Suppressor macrophage treated with lipopolysaccharide for 1 hour (primary cell): ENCODE data around the gene SLC66A1.

Source experiments
- DNase-seq, 3 donors: peaks; one replicate each; pipeline ENCODE4 v3.0.0-alpha.2; 2020 to 2022

Gene SLC66A1

DNA sequence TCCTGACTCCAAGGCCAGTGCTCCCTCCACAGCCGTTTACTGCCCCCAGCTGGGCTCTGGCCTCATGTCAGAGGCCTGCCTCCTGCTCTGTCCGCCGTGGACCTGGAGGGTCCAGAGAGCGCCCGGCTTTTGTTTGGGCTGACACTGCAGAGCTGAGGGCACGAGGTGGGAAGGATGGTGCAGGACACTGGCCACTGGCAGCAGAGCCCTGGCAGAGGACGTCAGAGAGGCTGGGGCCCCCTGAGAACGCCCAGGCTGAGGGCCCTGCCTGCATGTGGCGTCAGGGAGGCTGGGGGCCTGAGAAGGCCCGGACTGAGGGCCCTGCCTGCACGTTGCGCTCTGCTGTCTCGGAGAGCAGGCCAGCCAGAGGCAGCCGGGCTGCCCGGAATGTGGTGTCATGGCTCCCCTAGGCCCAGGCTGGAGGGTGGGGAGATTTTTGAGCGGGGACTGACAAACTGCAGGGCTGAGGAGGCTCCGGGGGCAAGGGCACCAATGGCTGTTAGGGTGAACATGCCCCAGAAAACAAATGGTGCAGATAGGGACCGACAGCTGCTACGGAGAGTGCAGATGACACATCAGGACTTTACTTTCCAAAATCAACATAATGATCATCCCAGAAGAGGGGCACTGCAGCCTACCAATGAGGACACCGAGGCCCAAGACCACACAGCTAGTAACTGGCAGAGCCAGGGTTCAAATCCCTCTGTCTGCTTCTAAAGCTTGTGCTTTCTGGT, 31.7 kb downstream of the SLC66A1 start:
- DNase-seq, result no peak

GRCh38 chr1:19344372-19344810, 32.3 kb downstream of the SLC66A1 start:
- DNase-seq, result peak; percentile 31 to 64 (median 32)

DNA sequence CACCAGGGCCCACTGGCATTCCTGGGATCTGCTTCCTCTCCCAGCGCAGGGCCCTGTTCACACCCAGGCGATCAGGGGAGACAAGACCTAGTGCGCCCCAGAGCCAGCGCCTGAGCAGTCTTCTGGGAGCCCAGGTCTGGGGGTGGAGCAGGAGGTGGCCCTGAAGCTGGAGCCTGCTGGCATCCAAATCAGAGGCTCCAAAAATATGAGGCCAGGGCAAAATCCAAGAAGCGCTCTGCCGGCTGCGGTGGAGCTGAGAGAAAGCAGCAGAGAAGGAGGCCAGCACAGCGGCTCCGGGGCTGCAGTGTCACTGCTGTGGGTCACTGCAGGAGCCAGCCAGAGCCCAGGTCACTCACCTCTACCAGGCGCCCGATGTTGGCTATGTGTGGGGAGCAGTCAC, 32.7 kb downstream of the SLC66A1 start:
- no peak for DNase-seq

GRCh38 chr1:19345391-19345790, 33.3 kb downstream of the SLC66A1 start:
- DNase-seq, result no peak

DNA sequence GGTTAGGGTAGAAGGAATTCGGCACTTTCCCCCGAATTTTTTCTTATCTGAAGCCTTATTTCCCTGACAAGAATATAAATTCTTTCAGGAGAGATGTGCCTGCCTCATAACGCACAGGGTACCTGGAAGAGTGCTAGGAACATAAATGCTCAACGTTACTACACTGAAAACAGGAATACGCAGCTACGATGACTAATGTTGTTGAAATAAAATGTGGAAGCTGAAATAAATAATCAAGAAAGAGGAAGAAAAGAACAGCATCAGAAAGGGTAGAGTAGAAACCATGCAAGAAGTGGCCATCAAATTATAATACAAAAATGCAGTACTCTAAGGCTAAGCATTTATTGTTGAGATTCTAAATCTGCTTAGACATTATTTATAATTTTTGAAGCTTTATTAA, 33.9 kb downstream of the SLC66A1 start:
- peak; percentile 30 to 69 (median 53) for DNase-seq

DNA sequence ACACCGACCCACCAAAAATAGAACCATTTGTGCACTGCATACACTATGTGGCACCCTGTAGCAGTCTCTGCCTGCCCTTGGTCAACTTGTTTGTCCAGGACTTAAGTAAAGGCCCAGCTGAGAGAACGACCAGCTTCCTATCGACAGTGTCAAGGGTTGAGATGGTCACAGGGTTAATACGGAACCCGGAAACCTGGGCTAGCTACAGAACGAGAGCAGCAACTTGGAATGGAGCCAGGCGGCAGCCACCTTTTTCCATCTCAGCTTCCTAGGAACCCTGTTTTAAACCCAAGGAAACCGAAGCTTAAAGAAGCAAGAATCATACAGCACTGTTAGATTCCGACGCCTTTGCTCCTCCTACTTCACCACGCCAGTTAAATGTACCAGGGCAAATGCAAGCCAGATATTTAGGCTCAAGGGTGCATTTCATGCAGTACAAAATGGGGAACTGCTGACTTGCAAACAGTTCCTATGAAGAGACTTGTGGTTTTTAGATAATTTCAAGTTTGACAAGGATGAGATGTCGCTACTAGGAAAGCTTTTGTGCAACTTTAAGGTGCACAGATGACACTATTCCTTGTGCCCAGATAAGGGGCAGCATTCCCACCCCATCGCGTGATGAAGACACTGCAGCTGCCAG, 35.5 kb downstream of the SLC66A1 start:
- peak in 1 of 3 donors; percentile 18 for DNase-seq

GRCh38 chr1:19348441-19349198, 36.5 kb downstream of the SLC66A1 start:
- no peak for DNase-seq

DNA sequence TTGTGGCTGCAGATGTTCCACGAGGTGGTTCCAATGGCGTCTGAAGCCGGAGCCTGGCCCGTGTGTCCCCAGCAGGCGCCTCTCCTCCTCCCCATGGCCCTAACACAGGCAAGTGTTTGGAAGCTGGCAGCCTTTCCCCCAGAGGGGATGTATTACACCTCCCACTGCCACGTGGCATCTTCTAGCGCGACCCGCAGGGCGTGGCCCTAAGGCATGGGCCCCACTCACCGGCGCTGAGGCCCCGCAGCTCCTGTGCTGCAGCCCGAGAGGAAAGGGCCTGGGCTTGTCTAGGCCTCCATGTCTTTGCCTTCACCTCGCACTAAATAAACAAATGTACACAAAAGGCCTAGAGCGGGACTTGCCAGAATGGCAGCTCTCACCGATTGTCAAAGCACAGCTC, 37.9 kb downstream of the SLC66A1 start:
- no peak for DNase-seq

GRCh38 chr1:19350566-19350965, 38.4 kb downstream of the SLC66A1 start:
- DNase-seq, result no peak

- DNase-seq, result no peak
Observed at GRCh38 chr1:19351873-19352272, 39.7 kb downstream of the SLC66A1 start.

- no peak for DNase-seq
Observed at GRCh38 chr1:19352839-19353238, 40.7 kb downstream of the SLC66A1 start.

- DNase-seq, result no peak
Observed at GRCh38 chr1:19353596-19353995, 41.5 kb downstream of the SLC66A1 start.

GRCh38 chr1:19354531-19354981, 42.4 kb downstream of the SLC66A1 start:
- DNase-seq, result no peak

DNA sequence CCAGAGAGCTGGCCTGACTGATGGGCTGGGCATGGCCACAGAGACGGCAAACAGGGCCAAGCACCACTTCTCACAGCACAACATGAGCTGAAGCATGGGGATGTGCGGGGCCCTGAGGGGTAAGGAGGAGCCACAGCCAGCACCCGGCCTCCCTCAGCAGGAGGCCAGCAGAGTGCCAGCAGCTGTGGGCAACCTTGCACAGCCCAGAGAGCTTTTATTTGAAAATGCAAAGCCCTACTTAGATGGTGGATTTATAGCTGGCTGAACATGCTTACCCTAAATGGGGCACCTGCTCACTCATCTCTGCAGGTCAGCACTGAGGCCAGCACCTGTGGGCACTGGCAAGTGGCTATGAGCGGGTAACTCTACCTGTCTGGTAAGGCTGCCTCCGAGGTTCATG, 44.1 kb downstream of the SLC66A1 start:
- no peak for DNase-seq

DNA sequence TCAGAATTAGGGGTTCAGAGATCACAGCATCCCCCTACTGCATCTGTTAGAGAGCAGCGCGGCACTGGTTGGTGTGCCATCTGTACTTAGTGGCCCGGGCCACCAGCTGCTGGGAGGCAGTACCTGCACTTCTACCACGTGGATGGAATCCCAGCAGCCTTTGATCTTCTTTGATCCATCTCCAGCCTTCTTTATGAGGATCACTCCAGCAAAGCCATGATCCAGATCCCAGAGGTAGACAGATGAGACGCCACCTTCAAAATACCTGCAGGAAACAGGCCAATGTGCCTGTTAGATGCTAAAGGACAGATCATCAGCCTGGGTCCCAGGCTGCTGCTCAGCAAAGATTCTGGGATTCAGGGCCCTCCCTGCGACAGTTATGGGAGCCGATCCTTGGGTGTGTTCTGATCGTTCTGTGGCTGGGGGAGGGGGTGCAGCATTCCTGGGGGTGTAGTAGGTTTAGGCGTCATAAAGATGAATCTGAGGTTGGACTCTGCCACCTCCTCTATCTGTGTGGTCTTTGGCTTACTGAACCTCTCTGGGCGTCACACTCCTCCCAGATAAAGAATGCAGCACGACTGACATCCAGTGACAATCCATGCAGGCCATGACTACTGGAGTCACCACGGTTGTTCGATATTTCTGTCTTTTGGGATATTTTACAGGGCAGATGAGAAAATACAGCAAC, 45.3 kb downstream of the SLC66A1 start:
- DNase-seq, result no peak

GRCh38 chr1:19358710-19359109, 46.6 kb downstream of the SLC66A1 start:
- no peak for DNase-seq

DNA sequence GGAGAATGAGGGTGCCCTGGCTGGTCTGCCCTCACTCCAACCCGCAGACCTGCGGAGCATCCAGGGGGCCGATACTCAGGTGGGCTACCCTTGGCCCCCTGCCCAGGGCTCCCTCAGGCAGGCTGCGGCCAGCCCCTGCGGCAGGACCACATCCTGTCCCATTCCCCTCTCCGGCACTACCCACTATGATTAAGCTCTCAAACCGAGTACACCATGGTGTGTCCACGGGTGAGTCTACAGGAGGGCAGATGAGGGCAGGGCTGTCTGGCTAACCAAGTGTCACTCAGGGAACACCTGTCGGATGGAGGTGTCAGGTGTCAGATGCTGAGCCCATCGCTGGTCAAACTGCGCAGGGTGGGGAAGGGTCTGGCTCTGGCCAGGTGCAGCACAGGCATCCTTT, 47.2 kb downstream of the SLC66A1 start:
- DNase-seq, result no peak

- DNase-seq, result no peak
Observed at GRCh38 chr1:19360016-19360415, 47.9 kb downstream of the SLC66A1 start.

DNA sequence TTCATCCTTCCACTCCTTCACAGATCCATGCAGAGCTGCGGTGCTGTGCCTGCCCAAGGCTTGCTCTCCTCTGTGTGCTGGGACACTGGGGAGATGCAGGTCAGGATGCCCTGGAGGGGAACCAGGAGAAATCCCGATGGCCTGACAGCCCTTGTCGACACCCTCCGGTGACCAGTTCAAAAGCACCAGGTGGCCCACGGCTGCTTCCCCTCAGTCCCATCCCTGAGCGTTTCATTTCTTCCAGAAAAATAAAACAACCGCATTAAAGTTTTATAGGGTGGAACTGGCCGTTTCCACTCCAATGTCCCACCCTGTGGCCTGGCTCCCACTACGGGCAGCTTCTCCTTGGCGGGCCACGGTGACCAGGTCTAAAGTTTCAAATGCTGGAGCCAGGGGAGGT, 48.3 kb downstream of the SLC66A1 start:
- DNase-seq, result no peak

DNA sequence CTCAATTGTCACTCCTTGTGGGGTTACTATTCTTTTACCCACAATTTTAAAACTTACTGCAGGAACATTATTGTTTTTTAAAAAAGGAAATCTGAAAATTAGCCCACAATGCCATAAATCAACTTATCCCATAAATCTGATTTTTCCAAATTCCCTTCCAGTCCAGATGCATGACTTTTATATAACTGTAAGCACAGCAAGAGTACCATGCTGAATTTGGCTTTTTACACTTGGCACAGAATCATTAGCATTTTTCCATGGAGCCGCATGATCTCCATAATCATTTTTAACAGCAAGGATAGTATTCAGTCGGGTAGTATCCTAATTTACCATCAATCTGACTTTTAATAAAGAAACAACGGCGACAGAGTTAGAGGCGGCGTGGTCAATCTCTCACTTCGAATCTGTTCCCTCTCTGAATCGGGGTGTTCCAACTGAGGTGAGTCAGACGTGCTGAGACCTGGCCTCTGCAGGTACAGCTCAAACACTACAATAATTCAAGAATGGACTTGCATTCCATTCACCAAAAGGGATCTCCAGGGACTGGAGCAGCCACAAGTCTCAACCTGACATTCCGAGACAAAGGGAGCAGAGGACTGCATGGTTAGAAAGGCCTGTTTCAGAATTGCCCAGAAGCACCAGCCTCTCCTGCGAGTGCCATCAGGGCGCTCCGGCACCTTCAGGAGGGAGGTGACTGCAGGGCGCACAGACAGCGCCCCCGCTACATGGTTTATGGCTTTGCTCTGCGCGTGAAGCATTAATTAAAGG, 48.9 kb downstream of the SLC66A1 start:
- no peak for DNase-seq

- DNase-seq, result no peak
Observed at GRCh38 chr1:19361611-19362147, 49.6 kb downstream of the SLC66A1 start.

DNA sequence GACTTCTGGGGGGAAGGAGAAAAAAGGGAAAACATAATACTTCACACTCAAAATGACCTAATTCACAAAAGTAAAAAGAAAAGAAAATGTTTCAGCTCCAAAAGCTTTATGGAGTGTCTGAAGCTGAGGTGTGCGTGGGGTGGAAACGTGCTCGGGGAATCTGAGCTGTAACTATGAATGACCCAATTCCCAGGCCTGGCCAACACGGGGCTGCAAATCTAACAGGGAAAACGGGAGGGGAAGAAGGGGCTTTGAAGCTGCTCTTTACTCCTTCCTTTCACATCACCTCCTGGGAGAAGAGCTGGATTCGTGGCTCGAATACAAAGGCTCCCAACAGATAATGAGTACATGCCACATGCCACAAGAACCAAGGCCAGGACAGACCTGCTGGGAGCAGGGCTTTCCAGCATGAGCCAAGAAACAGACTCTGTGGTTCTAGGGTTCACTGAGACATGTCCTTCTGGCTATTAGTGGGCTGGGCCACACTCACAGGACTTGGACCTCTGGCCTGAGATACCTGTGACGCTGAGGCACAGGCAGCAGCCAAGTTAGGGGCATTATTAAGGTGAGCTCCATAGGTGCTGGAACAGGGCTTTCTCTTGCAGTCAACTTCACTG, 51.5 kb downstream of the SLC66A1 start:
- DNase-seq, result no peak
